ENCODE results near the gene ALPG. TPM values are rescaled to one million over a fixed set of nuclear protein-coding genes. Genes with fewer than 3 reads are reported as not detected.

Gene ALPG
- total and polyA plus RNA-seq, 2 of the 4 experiments (the other 2 are of a cell fraction) = not detected

DNA sequence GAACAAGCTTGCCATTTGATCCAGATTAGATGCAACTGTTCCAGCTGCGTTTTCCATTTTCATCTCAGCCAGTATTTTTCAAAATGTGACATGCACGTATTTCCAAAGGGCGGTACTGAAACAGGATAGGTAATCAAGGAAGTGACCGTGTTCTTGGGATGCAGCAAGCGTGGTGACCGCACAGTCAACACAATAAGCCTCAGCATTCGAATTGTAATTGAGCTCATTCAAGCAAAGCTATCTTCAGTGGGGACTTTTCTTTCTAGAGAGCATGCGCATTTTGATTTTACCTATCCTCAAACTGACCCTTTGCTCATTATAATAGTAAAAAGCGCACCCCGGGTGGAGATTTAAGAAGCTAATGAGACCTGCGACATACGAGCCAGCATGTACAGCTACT is 31.5 kb upstream of the ALPG start:
- WGBS, 2 experiments (ENCODE audit: extremely low coverage in 2 of 2, insufficient read length in 1 of 2) = 52% methylated on average over 4 of the region's 12 CpGs; no CpG with 5 or more reads in 1 of the 2 experiments
- H3K4me3 ChIP-seq (ENCODE audit: insufficient read depth, low read depth, low read length) = no peak overlapping the region
- no peak overlapping the region for H2AK5ac ChIP-seq (ENCODE audit: low read depth, low read length)
- no peak overlapping the region for H3K56ac ChIP-seq (ENCODE audit: extremely low read depth, insufficient read depth, low read length)
- ChIA-PET CTCF (interaction anchor here (0.8 kb wide), 1 partner anchor 58 kb away, joined by 3 read pairs; no protein-coding TSS in a partner anchor), POLR2A (ENCODE audit: unreplicated experiment) (interaction anchor here (0.5 kb wide), 1 partner anchor 505 kb away, joined by 6 read pairs; no protein-coding TSS in a partner anchor)
- no peak overlapping the region for H3K9ac ChIP-seq (ENCODE audit: low read depth, low read length)
- H3K4me1 ChIP-seq (ENCODE audit: control insufficient read depth, insufficient read depth, low read length) = no peaks in the 10 kb centered on the region
- H4K20me1 ChIP-seq (ENCODE audit: insufficient read depth, low read length) = no peaks in the 10 kb centered on the region
- H3K4ac ChIP-seq (ENCODE audit: low read depth, low read length) = no peak overlapping the region
- BruUV-seq (replicated peaks) = no TSS peak
- H4K91ac ChIP-seq (ENCODE audit: insufficient read depth, low read depth, low read length) = no peak overlapping the region
- in situ Hi-C loops (cut with MboI; ENCODE audit: low sequenced_read_pairs) (no loop called here), intact Hi-C loops (cut with micrococcal nuclease) (no loop called here), dilution Hi-C loops (cut with HindIII; ENCODE audit: low sequenced_read_pairs, unreplicated experiment) (no loop called here)
- H3K27me3 ChIP-seq (ENCODE audit: control insufficient read depth, insufficient read depth, low read length) = peaks cover 40% of the 10 kb centered on the region
- no peak overlapping the region for H3K27ac ChIP-seq (ENCODE audit: insufficient read depth, low read length)
- H2BK20ac ChIP-seq (ENCODE audit: low read depth, low read length) = no peak overlapping the region
- H3K14ac ChIP-seq (replicated peaks; ENCODE audit: low read depth, low read length) = no peak overlapping the region
- H3K9me3 ChIP-seq (ENCODE audit: control insufficient read depth, insufficient read depth, low read length) = no peaks in the 10 kb centered on the region
- H3K4me2 ChIP-seq (ENCODE audit: low read depth, low read length) = no peak overlapping the region
- H3K79me1 ChIP-seq (ENCODE audit: low read depth in 1 of 2, low read length in 2 of 2) = no peaks in the 10 kb centered on the region
- TF ChIP-seq RFX5 (IDR thresholded peaks at IDR 0.05; ENCODE audit: low read depth, low read length) (no peak), BHLHE40 (IDR thresholded peaks at IDR 0.05; ENCODE audit: low read depth, low read length) (no peak), MAFK (IDR thresholded peaks at IDR 0.05; ENCODE audit: low read depth, low read length) (no peak), CHD1 (IDR thresholded peaks at IDR 0.05; ENCODE audit: low read depth, low read length) (no peak)
- TF ChIP-seq, protein P1, sequence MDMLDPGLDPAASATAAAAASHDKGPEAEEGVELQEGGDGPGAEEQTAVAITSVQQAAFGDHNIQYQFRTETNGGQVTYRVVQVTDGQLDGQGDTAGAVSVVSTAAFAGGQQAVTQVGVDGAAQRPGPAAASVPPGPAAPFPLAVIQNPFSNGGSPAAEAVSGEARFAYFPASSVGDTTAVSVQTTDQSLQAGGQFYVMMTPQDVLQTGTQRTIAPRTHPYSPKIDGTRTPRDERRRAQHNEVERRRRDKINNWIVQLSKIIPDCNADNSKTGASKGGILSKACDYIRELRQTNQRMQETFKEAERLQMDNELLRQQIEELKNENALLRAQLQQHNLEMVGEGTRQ (IDR thresholded peaks at IDR 0.05; ENCODE audit: low read depth, low read length) = no peak
- no peak overlapping the region for H2BK120ac ChIP-seq (ENCODE audit: low read depth, low read length)
- ATAC-seq (ENCODE audit: low read depth) (no peak), DNase-seq (no peak)
- no peak overlapping the region for H2AFZ ChIP-seq (replicated peaks; ENCODE audit: low read length, poor library complexity)
- H2BK5ac ChIP-seq (ENCODE audit: low read depth, low read length, poor library complexity, severe bottlenecking) = no peak overlapping the region
- no peak overlapping the region for H3K18ac ChIP-seq (ENCODE audit: low read depth, low read length)
- H4K8ac ChIP-seq (ENCODE audit: low read depth in 2 of 2, low read length in 2 of 2) = no peak overlapping the region
- H3K23ac ChIP-seq (ENCODE audit: low read depth, low read length) = no peak overlapping the region
- H3K9me1 ChIP-seq (ENCODE audit: insufficient read depth, low read length) = no peaks in the 10 kb centered on the region
- H4K5ac ChIP-seq (ENCODE audit: low read depth, low read length) = no peak overlapping the region
- no peak overlapping the region for H2AK9ac ChIP-seq (replicated peaks; ENCODE audit: low read depth, low read length, poor library complexity)
- no peaks in the 10 kb centered on the region for H3K36me3 ChIP-seq (ENCODE audit: control insufficient read depth, insufficient read depth, low read length)
- H2BK15ac ChIP-seq (ENCODE audit: low read depth, low read length) = no peak overlapping the region
